ENCODE measurements around the gene JPT2. TPM values are rescaled to one million over a fixed set of nuclear protein-coding genes. Genes with fewer than 3 reads are reported as not detected.
"Not testable (repeated sequence)": the region's sequence is repeated elsewhere in the genome, so short reads cannot be mapped to it uniquely, and the experiment has no call there.

JPT2 gene
- total and polyA plus RNA-seq, 2 experiments from 2014 or later, result 9.2 to 52.0 TPM

DNA sequence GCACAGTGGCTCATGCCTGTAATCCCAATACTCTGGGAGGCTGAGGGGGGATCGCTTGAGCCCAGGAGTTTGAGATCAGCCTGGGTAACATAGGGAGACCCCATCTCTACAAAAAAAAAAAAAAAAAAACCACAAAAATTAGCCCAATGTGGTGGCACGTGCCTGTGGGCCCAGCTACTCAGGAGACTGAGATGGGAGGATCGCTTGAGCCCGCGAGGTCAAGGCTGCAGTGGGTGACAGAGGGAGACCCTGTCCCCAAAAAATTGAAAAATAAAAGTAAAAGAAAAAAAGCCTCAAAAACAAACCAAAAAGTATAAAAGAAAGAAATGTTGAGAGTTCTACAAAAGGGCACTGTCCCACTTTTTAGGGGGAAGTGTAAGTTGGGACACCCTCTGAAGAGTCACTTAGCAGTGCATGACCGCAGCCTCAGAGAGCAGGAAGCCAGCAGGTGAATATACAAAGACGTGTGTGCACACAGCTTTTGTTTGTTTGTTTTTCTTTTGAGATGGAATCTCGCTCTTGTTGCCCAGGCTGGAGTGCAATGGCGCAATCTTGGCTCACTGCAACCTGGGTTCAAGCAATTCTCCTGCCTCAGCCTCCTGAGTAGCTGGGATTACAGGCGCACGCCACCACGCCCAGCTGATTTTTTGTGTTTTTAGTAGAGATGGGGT, 41.6 kb downstream of the JPT2 start:
- WGBS (ENCODE audit: low lambda C conversion rate, missing lambda C conversion rate), result 92% methylated on average over 12 of the region's 12 CpGs
- not testable (repeated sequence) for H3K36me3 ChIP-seq (replicated peaks; ENCODE audit: insufficient read depth, low read depth); DNase-seq (ENCODE audit: low spot score); H3K4me1 ChIP-seq (ENCODE audit: insufficient read depth); H3K27me3 ChIP-seq; H3K9me3 ChIP-seq (ENCODE audit: low read depth); H3K4me2 ChIP-seq; H3K27ac ChIP-seq; H3K9me2 ChIP-seq (replicated peaks; ENCODE audit: insufficient read depth); H2AFZ ChIP-seq; H3K4me3 ChIP-seq
- peaks cover 21% of the 10 kb centered on the region for H4K20me1 ChIP-seq (ENCODE audit: insufficient read depth, poor library complexity, severe bottlenecking)
- H3K79me2 ChIP-seq, result peaks cover 86% of the 10 kb centered on the region

- Histone ChIP-seq H3K79me2 (peaks cover 76% of the 10 kb centered on the region), H3K9me3 (ENCODE audit: low read depth) (no peaks in the 10 kb centered on the region), H4K20me1 (ENCODE audit: insufficient read depth, poor library complexity, severe bottlenecking) (peaks cover 12% of the 10 kb centered on the region), H3K4me3 (no peak overlapping the region), H3K4me1 (ENCODE audit: insufficient read depth) (peaks cover 4% of the 10 kb centered on the region), H3K36me3 (replicated peaks; ENCODE audit: insufficient read depth, low read depth) (no peaks in the 10 kb centered on the region), H3K9me2 (replicated peaks; ENCODE audit: insufficient read depth) (no peaks in the 10 kb centered on the region), H3K27ac (no peak overlapping the region), H2AFZ (no peak overlapping the region), H3K27me3 (no peaks in the 10 kb centered on the region), H3K4me2 (no peak overlapping the region)
- no peak for DNase-seq (ENCODE audit: low spot score)
- TF ChIP-seq EZH2 (IDR thresholded peaks at IDR 0.05; ENCODE audit: borderline replicate concordance), result no peak
- no peak for TF ChIP-seq EZH2phosphoT487 (IDR thresholded peaks at IDR 0.05; ENCODE audit: low read depth, severe bottlenecking, unreplicated experiment)
- TF ChIP-seq CTCF (IDR thresholded peaks at IDR 0.05; ENCODE audit: poor library complexity), result no peak
- WGBS (ENCODE audit: low lambda C conversion rate, missing lambda C conversion rate), result 96% methylated on average over 9 of the region's 9 CpGs
Observed at GRCh38 chr16:1721372-1721771, 43.3 kb downstream of the JPT2 start.

- no peak overlapping the region for H3K27ac ChIP-seq
- DNase-seq (ENCODE audit: low spot score), result peak; percentile 70
- H3K9me2 ChIP-seq (replicated peaks; ENCODE audit: insufficient read depth), result no peaks in the 10 kb centered on the region
- H3K4me1 ChIP-seq (ENCODE audit: insufficient read depth), result peaks cover 4% of the 10 kb centered on the region
- peaks cover 58% of the 10 kb centered on the region for H3K79me2 ChIP-seq
- 64% methylated on average over 6 of the region's 6 CpGs for WGBS (ENCODE audit: low lambda C conversion rate, missing lambda C conversion rate)
- TF ChIP-seq CTCF (IDR thresholded peaks at IDR 0.05; ENCODE audit: poor library complexity) (peak; percentile 60), EZH2phosphoT487 (IDR thresholded peaks at IDR 0.05; ENCODE audit: low read depth, severe bottlenecking, unreplicated experiment) (no peak)
- H4K20me1 ChIP-seq (ENCODE audit: insufficient read depth, poor library complexity, severe bottlenecking), result peaks cover 13% of the 10 kb centered on the region
- H3K4me3 ChIP-seq, result no peak overlapping the region
- no peaks in the 10 kb centered on the region for H3K9me3 ChIP-seq (ENCODE audit: low read depth)
- H3K36me3 ChIP-seq (replicated peaks; ENCODE audit: insufficient read depth, low read depth), result no peaks in the 10 kb centered on the region
- H3K4me2 ChIP-seq, result no peak overlapping the region
- no peaks in the 10 kb centered on the region for H3K27me3 ChIP-seq
- no peak overlapping the region for H2AFZ ChIP-seq
Observed at GRCh38 chr16:1723450-1724147, 45.5 kb downstream of the JPT2 start.

DNA sequence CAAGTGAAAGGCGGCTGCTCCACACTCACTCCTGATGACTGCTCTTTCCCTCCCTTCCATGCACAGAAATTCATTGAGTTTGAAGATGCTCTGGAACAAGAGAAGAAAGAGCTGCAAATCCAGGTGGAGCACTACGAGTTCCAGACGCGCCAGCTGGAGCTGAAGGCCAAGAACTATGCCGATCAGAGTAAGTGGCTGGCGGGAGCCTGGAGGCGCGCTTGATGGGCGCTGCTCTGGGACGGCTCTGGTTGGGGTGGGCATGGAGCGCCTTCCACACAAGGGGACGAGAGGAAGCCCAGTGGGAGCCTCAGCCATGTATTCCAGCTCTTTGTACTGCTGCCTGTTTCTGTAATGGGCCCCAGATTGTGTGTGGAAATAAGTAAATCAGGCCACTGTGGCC, 46.4 kb downstream of the JPT2 start:
- 98% methylated on average over 12 of the region's 12 CpGs for WGBS (ENCODE audit: low lambda C conversion rate, missing lambda C conversion rate)
- no peak overlapping the region for H3K4me3 ChIP-seq

More for the DNA sequence above, 46.4 kb downstream of the JPT2 start:
- Histone ChIP-seq H3K4me1 (ENCODE audit: insufficient read depth) (peaks cover 4% of the 10 kb centered on the region), H2AFZ (no peak overlapping the region), H3K79me2 (peaks cover 50% of the 10 kb centered on the region), H3K9me3 (ENCODE audit: low read depth) (no peaks in the 10 kb centered on the region), H4K20me1 (ENCODE audit: insufficient read depth, poor library complexity, severe bottlenecking) (peaks cover 13% of the 10 kb centered on the region), H3K27ac (no peak overlapping the region), H3K27me3 (no peaks in the 10 kb centered on the region), H3K4me2 (no peak overlapping the region), H3K36me3 (replicated peaks; ENCODE audit: insufficient read depth, low read depth) (no peaks in the 10 kb centered on the region), H3K9me2 (replicated peaks; ENCODE audit: insufficient read depth) (no peaks in the 10 kb centered on the region)
- DNase-seq (ENCODE audit: low spot score), result no peak
- TF ChIP-seq EZH2phosphoT487 (IDR thresholded peaks at IDR 0.05; ENCODE audit: low read depth, severe bottlenecking, unreplicated experiment), result no peak
- no peak for TF ChIP-seq EZH2 (IDR thresholded peaks at IDR 0.05; ENCODE audit: borderline replicate concordance)
- no peak for TF ChIP-seq CTCF (IDR thresholded peaks at IDR 0.05; ENCODE audit: poor library complexity)

All from hepatocyte (in vitro differentiated cells).